GM18505 (cell line): Measurements from ENCODE around the gene MAP1LC3A.

Source experiments
- ATAC-seq: cut with Tn5 transposase; IDR thresholded peaks from one replicate; pipeline ENCODE4 v1.9.1; 2021; ENCODE audit not compliant: unreplicated experiment
- POLR2A ChIP-seq: IDR thresholded peaks from 4 replicates; pipeline ENCODE4 v1.6.1; 2011; ENCODE audit warnings: borderline replicate concordance; ENCODE audit not compliant: insufficient read depth, insufficient read length; ENCODE audit errors: extremely low read depth

The MAP1LC3A gene

GRCh38 chr20:34524426-34524825, 34.1 kb upstream of the MAP1LC3A start:
- no peak for TF ChIP-seq POLR2A
- no peak for ATAC-seq

GRCh38 chr20:34525342-34525708, 33.2 kb upstream of the MAP1LC3A start:
- no peak for ATAC-seq
- no peak for TF ChIP-seq POLR2A

GRCh38 chr20:34525709-34526416, 32.7 kb upstream of the MAP1LC3A start:
- TF ChIP-seq POLR2A, result no peak
- no peak for ATAC-seq

GRCh38 chr20:34526466-34526865, 32.1 kb upstream of the MAP1LC3A start:
- ATAC-seq, result no peak
- TF ChIP-seq POLR2A, result no peak

GRCh38 chr20:34527016-34527415, 31.5 kb upstream of the MAP1LC3A start:
- TF ChIP-seq POLR2A, result no peak
- ATAC-seq, result no peak

- no peak for TF ChIP-seq POLR2A
- no peak for ATAC-seq
Measured at GRCh38 chr20:34528921-34529297, 29.6 kb upstream of the MAP1LC3A start.

- ATAC-seq, result no peak
- TF ChIP-seq POLR2A, result no peak
Measured at GRCh38 chr20:34529742-34530141, 28.8 kb upstream of the MAP1LC3A start.

GRCh38 chr20:34530342-34530741, 28.2 kb upstream of the MAP1LC3A start:
- ATAC-seq, result no peak
- TF ChIP-seq POLR2A, result no peak

GRCh38 chr20:34531608-34532265, 26.8 kb upstream of the MAP1LC3A start:
- no peak for TF ChIP-seq POLR2A
- ATAC-seq, result no peak

GRCh38 chr20:34532320-34532719, 26.2 kb upstream of the MAP1LC3A start:
- TF ChIP-seq POLR2A, result no peak
- ATAC-seq, result no peak

- ATAC-seq, result no peak
- TF ChIP-seq POLR2A, result no peak
Measured at GRCh38 chr20:34532756-34533155, 25.8 kb upstream of the MAP1LC3A start.

GRCh38 chr20:34534391-34535165, 23.9 kb upstream of the MAP1LC3A start:
- no peak for ATAC-seq
- TF ChIP-seq POLR2A, result no peak

- ATAC-seq, result no peak
- TF ChIP-seq POLR2A, result no peak
Measured at GRCh38 chr20:34535301-34535840, 23.1 kb upstream of the MAP1LC3A start.
